ENCODE data around the gene IER5. TPM values are rescaled to one million over a fixed set of nuclear protein-coding genes. Genes with fewer than 3 reads are reported as not detected.
A peak's percentile ranks its signal among the peaks of the same experiment; 100 is the strongest.

Gene IER5
- total RNA-seq, 1 experiment from 2014 or later, result 47.5 TPM

DNA sequence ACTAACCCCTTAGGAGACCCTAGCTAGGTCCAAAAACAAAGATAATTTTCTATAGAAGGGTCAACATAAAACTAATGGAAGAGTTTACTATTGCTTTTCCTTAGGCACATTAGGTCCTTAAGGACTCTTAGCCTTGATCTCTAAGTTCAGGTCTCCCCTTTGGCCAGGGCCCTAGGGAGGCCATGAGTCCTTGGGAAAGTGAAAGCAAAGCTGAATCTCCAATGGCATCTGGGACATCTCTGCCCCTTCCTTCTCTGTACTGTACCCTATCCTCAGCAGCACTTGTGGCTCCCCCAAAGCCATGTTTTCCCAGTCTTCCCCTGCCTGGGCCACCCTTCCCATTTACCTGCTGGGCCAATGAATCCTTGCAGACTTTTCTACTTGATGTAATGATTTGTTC is 14.3 kb downstream of the IER5 start:
- no peaks in the 10 kb centered on the region for H3K27me3 Mint-ChIP-seq (ENCODE audit: insufficient read depth, unreplicated experiment)
- H3K36me3 Mint-ChIP-seq (ENCODE audit: insufficient read depth, unreplicated experiment), result no peaks in the 10 kb centered on the region
- POLR2A ChIA-PET, result interaction anchor here (1.2 to 38.3 kb wide), 7 partner anchors 5 to 601 kb away, joined by 5 to 1402 read pairs (median 38); partner anchors contain the start of genes ACBD6, IER5, MR1 and STX6
- BruUV-seq (replicated peaks), result no TSS peak
- no peaks in the 10 kb centered on the region for H3K9me3 Mint-ChIP-seq (ENCODE audit: unreplicated experiment)
- TF ChIP-seq, protein P1, sequence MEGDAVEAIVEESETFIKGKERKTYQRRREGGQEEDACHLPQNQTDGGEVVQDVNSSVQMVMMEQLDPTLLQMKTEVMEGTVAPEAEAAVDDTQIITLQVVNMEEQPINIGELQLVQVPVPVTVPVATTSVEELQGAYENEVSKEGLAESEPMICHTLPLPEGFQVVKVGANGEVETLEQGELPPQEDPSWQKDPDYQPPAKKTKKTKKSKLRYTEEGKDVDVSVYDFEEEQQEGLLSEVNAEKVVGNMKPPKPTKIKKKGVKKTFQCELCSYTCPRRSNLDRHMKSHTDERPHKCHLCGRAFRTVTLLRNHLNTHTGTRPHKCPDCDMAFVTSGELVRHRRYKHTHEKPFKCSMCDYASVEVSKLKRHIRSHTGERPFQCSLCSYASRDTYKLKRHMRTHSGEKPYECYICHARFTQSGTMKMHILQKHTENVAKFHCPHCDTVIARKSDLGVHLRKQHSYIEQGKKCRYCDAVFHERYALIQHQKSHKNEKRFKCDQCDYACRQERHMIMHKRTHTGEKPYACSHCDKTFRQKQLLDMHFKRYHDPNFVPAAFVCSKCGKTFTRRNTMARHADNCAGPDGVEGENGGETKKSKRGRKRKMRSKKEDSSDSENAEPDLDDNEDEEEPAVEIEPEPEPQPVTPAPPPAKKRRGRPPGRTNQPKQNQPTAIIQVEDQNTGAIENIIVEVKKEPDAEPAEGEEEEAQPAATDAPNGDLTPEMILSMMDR (IDR thresholded peaks at IDR 0.05; ENCODE audit: unreplicated experiment), result no peak
- intact Hi-C loops (cut with micrococcal nuclease), result no loop called here
- peaks cover 75% of the 10 kb centered on the region for H3K4me1 Mint-ChIP-seq (ENCODE audit: insufficient read depth, unreplicated experiment)
- no peak overlapping the region for H3K4me3 Mint-ChIP-seq (ENCODE audit: unreplicated experiment)
- CTCF ChIA-PET, result interaction anchor here (0.6 to 14.1 kb wide), 8 partner anchors 9 to 303 kb away, joined by 3 to 198 read pairs (median 4); no protein-coding TSS in a partner anchor
- no peak overlapping the region for H3K27ac Mint-ChIP-seq (ENCODE audit: low read depth, unreplicated experiment)
- DNase-seq (ENCODE audit: unreplicated experiment), result no peak

DNA sequence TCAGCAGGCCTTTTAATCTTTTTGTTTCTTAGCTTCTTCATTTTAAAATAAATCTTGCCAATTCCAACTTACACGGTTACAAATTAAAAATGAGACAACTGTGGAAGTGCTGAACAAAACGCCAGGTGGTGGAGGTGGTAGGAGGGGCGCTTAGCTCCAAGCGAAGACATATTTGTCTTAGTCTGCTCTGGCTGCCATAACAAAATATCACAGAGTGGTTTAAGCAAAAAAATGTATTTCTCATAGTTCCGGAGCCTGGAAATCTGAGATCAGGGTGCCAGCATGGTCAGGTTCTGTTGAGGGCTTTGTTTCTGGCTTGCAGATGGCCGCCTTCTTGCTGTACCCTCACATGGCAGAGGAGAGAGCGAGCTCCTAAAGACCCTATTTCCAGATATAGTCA is 14.9 kb downstream of the IER5 start:
- H3K9me3 Mint-ChIP-seq (ENCODE audit: unreplicated experiment), result no peaks in the 10 kb centered on the region
- H3K4me3 Mint-ChIP-seq (ENCODE audit: unreplicated experiment), result no peak overlapping the region
- no peak overlapping the region for H3K27ac Mint-ChIP-seq (ENCODE audit: low read depth, unreplicated experiment)
- BruUV-seq (replicated peaks), result no TSS peak
- H3K36me3 Mint-ChIP-seq (ENCODE audit: insufficient read depth, unreplicated experiment), result no peaks in the 10 kb centered on the region
- no peaks in the 10 kb centered on the region for H3K27me3 Mint-ChIP-seq (ENCODE audit: insufficient read depth, unreplicated experiment)
- CTCF ChIA-PET, result interaction anchor here (0.6 to 14.1 kb wide), 8 partner anchors 9 to 78 kb away, joined by 3 to 198 read pairs (median 4); no protein-coding TSS in a partner anchor
- POLR2A ChIA-PET, result interaction anchor here (1.2 to 38.3 kb wide), 6 partner anchors 5 to 601 kb away, joined by 5 to 1402 read pairs (median 704); partner anchors contain the start of genes ACBD6, IER5 and STX6
- no peak for DNase-seq (ENCODE audit: unreplicated experiment)
- TF ChIP-seq, protein P1 (IDR thresholded peaks at IDR 0.05; ENCODE audit: unreplicated experiment), result no peak
- H3K4me1 Mint-ChIP-seq (ENCODE audit: insufficient read depth, unreplicated experiment), result peaks cover 75% of the 10 kb centered on the region
- intact Hi-C loops (cut with micrococcal nuclease), result no loop called here

DNA sequence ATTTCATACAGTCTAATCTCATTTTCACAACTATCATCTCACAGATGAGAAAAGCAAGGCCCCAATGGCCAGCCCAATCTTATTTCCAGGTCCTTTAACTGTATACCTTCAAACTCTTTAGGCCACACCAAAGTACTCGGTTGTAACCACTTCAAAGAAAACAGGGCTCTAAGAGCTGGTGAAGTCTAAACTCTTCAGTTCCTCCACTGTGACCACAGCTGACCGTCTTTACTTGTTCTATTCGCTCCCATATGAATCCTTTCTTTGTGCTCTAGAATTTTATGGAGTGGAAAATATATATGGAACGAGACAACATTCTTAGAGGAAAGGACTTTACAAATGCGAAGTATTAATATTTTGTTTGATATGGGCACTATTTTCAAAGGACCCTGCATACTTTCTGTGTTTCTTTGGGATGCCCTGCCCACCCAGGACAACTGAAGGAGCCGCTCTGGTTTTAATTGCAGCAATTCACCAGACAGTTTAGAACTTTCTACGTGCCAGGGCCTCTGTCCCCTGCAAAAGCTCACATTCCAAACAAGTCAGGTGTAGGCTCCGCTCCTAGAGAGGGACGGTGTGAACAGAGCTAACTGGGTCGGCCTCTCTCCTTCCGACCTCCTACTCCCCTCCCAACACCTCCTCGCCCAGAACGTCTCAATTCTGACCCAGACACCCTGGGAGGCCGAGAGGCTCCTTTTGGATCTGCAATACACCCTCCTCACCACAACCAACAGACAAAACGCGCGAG is 15.7 kb downstream of the IER5 start:
- peak; percentile 53 for DNase-seq (ENCODE audit: unreplicated experiment)
- intact Hi-C loops (cut with micrococcal nuclease), result loop anchor here (1.0 kb wide), 1 partner anchor 14 kb away; no protein-coding TSS in a partner anchor
- H3K27ac Mint-ChIP-seq (ENCODE audit: low read depth, unreplicated experiment), result no peak overlapping the region
- no peaks in the 10 kb centered on the region for H3K36me3 Mint-ChIP-seq (ENCODE audit: insufficient read depth, unreplicated experiment)
- ChIA-PET POLR2A (interaction anchor here (0.6 to 38.3 kb wide), 13 partner anchors 6 to 1240 kb away, joined by 3 to 1402 read pairs (median 6); partner anchors contain the start of genes ACBD6, IER5, MR1 and STX6), CTCF (interaction anchor here (0.6 to 14.1 kb wide), 11 partner anchors 9 to 977 kb away, joined by 3 to 198 read pairs (median 4); no protein-coding TSS in a partner anchor)
- H3K4me3 Mint-ChIP-seq (ENCODE audit: unreplicated experiment), result peak overlapping the region; percentile 65
- TF ChIP-seq, protein P1 (IDR thresholded peaks at IDR 0.05; ENCODE audit: unreplicated experiment), result no peak
- peaks cover 71% of the 10 kb centered on the region for H3K4me1 Mint-ChIP-seq (ENCODE audit: insufficient read depth, unreplicated experiment)
- no peaks in the 10 kb centered on the region for H3K27me3 Mint-ChIP-seq (ENCODE audit: insufficient read depth, unreplicated experiment)
- H3K9me3 Mint-ChIP-seq (ENCODE audit: unreplicated experiment), result no peaks in the 10 kb centered on the region
- BruUV-seq (replicated peaks), result no TSS peak

DNA sequence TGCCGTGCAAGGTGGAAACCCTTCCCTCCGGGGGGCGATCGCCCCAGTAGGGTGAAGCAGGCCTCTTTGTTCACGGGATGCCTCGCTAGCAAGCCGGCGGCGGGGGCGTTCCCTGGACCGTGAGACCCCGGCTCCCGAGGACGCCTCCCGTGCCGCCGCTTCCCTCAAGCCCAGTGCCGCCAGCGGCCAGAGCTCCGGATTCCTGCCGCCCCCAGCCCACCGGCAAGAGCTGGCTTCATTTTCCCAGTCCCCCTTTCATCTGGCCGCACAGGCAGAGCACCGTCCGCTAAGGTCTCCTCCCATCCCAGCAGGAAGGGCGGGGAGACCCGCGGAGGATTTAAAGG is 16.3 kb downstream of the IER5 start:
- POLR2A ChIA-PET, result interaction anchor here (0.6 to 38.3 kb wide), 12 partner anchors 7 to 1239 kb away, joined by 3 to 1402 read pairs (median 14); partner anchors contain the start of genes ACBD6, IER5, MR1 and STX6
- no peaks in the 10 kb centered on the region for H3K36me3 Mint-ChIP-seq (ENCODE audit: insufficient read depth, unreplicated experiment)

More for the DNA sequence above, 16.3 kb downstream of the IER5 start:
- no peaks in the 10 kb centered on the region for H3K9me3 Mint-ChIP-seq (ENCODE audit: unreplicated experiment)
- TF ChIP-seq, protein P1 (IDR thresholded peaks at IDR 0.05; ENCODE audit: unreplicated experiment), result peak; percentile 26
- peaks cover 67% of the 10 kb centered on the region for H3K4me1 Mint-ChIP-seq (ENCODE audit: insufficient read depth, unreplicated experiment)
- H3K27ac Mint-ChIP-seq (ENCODE audit: low read depth, unreplicated experiment), result no peak overlapping the region
- DNase-seq (ENCODE audit: unreplicated experiment), result no peak
- H3K4me3 Mint-ChIP-seq (ENCODE audit: unreplicated experiment), result peak overlapping the region; percentile 65
- TSS peak; percentile 59 for BruUV-seq (replicated peaks)
- intact Hi-C loops (cut with micrococcal nuclease), result loop anchor here (1.0 kb wide), 1 partner anchor 14 kb away; no protein-coding TSS in a partner anchor
- H3K27me3 Mint-ChIP-seq (ENCODE audit: insufficient read depth, unreplicated experiment), result no peaks in the 10 kb centered on the region
- CTCF ChIA-PET, result interaction anchor here (0.6 to 14.1 kb wide), 12 partner anchors 8 to 976 kb away, joined by 3 to 198 read pairs (median 4); no protein-coding TSS in a partner anchor

Data from MCF 10A (cell line).